Stomach (tissue), 9 donors: ENCODE measurements around the gene TLR5. TPM values are rescaled to one million over a fixed set of nuclear protein-coding genes. Genes with fewer than 3 reads are reported as not detected.

Source experiments
- DNase-seq, 2 donors: peaks; one replicate each; pipeline versions ENCODE4 v3.0.0 to v3.0.0-alpha.2; 2013 to 2019
- H3K27ac ChIP-seq, 5 donors: fragments of 200-600 bp in 4 of 5; sonication (generic) in 4 of 5; one replicate each; pipeline ENCODE4 v1.5.1; 2013 to 2019; ENCODE audit warnings: mild to moderate bottlenecking in 1 of 5, moderate library complexity in 1 of 5
- H3K27me3 ChIP-seq, 3 donors: fragments of 200-600 bp; sonication (generic); one replicate each; pipeline ENCODE4 v1.5.1; 2017 to 2019; ENCODE audit warnings: mixed run types in 1 of 3
- H3K36me3 ChIP-seq, 4 donors: fragments of 200-600 bp; sonication (generic); 1 replicate in 3 of 4; 2 replicates in 1 of 4; pipeline ENCODE4 v1.5.1; 2016 to 2019
- H3K4me1 ChIP-seq, 4 donors: fragments of 200-600 bp; sonication (generic); one replicate each; pipeline ENCODE4 v1.5.1; 2016 to 2019
- H3K4me3 ChIP-seq, 4 donors: fragments of 200-600 bp; sonication (generic) in 3 of 4; one replicate each; pipeline ENCODE4 v1.5.1; 2016 to 2019; ENCODE audit warnings: mild to moderate bottlenecking in 1 of 4
- H3K9me3 ChIP-seq, 4 donors: fragments of 200-600 bp; sonication (generic); one replicate each; pipeline ENCODE4 v1.5.1; 2016 to 2019
- CTCF ChIP-seq, 7 experiments: fragments of 450-650 bp in 4 of 7; fragments of 200-600 bp in 3 of 7; sonication (generic) in 3 of 7; IDR thresholded peaks; one replicate each; pipeline ENCODE4 v1.5.1; 2016 to 2019; ENCODE audit warnings: antibody characterized with exemption in 7 of 7, control low read depth in 2 of 7, mild to moderate bottlenecking in 1 of 7
- EP300 ChIP-seq: sonication (generic); formaldehyde crosslinking; IDR thresholded peaks from one replicate; pipeline ENCODE4 v1.6.1; 2017; ENCODE audit warnings: antibody characterized with exemption
- POLR2A ChIP-seq, 4 donors: fragments of 450-650 bp; IDR thresholded peaks; one replicate each; pipeline ENCODE4 v1.6.1; 2016; ENCODE audit warnings: antibody characterized with exemption in 4 of 4, control low read depth in 2 of 4, mild to moderate bottlenecking in 1 of 4, moderate library complexity in 1 of 4
- POLR2AphosphoS5 ChIP-seq, 3 donors: sonication (generic); formaldehyde crosslinking; IDR thresholded peaks; one replicate each; pipeline ENCODE4 v1.6.1; 2016; ENCODE audit warnings: antibody characterized with exemption in 3 of 3
- WGBS, 5 donors: extraction: QIAGEN DNeasy Blood & Tissue Kit in 3 of 5; methylation state at CpG; one replicate each; pipeline versions ENCODE4 v1.1.5 to v1.1.7; 2013 to 2018; 5-methylcytosine and 5-hydroxymethylcytosine counted together
- intact Hi-C: fragments of 100-400 bp; cut with DNase I; formaldehyde crosslinking; loops from one replicate; pipeline ENCODE4 v1.15.1; 2023; ENCODE audit warnings: low total_unique reads
- polyA plus RNA-seq, 3 donors: library from polyadenylated mRNA; stranded (reverse); fragments of 200-250 nt; gene quantifications; one replicate each; pipeline ENCODE4 v1.2.3, GENCODE V29; 2013
- total RNA-seq, 5 donors: library from RNA; depleted of rRNA; stranded (reverse); fragments of >200 nt; gene quantifications; one replicate each; pipeline versions ENCODE4 v1.1.0 to v1.2.3, GENCODE V29; 2014 to 2016
- donor health status: healthy with polysubstance abuse.
- donor health status: Bipolar disorder and iron deficiency.
- donor health status: healthy.

The TLR5 gene
- total and polyA plus RNA-seq, 8 donors, result 0.46 to 25.9 (median 4.0) TPM; not detected in 1

- no peaks in the 10 kb centered on the region for H3K36me3 ChIP-seq
- no peak overlapping the region for H3K4me3 ChIP-seq
- H3K27ac ChIP-seq, result no peak overlapping the region
- peaks cover 9 to 28% (median 21%) of the 10 kb centered on the region in 4 donors for H3K4me1 ChIP-seq
- H3K9me3 ChIP-seq, result no peaks in the 10 kb centered on the region
- no peak for DNase-seq
- intact Hi-C loops, result no loop called here
- H3K27me3 ChIP-seq, result no peaks in the 10 kb centered on the region
- TF ChIP-seq CTCF (IDR thresholded peaks at IDR 0.05) (no peak), POLR2AphosphoS5 (IDR thresholded peaks at IDR 0.05) (no peak), POLR2A (IDR thresholded peaks at IDR 0.05) (no peak), EP300 (no peak)
- WGBS, 5 donors, result 95 to 100% (median 99%) methylated on average over 2 of the region's 2 CpGs
Observed at GRCh38 chr1:223147409-223147808, 4.4 kb upstream of the TLR5 start.

- intact Hi-C loops, result no loop called here
- no peaks in the 10 kb centered on the region for H3K9me3 ChIP-seq
- 89 to 95% (median 94%) methylated on average over 2 of the region's 2 CpGs for WGBS, 5 donors
- no peaks in the 10 kb centered on the region for H3K27me3 ChIP-seq
- H3K27ac ChIP-seq, result no peak overlapping the region
- H3K4me3 ChIP-seq, result no peak overlapping the region
- TF ChIP-seq CTCF (IDR thresholded peaks at IDR 0.05) (no peak), EP300 (no peak), POLR2A (IDR thresholded peaks at IDR 0.05) (no peak)
- no peaks in the 10 kb centered on the region for H3K36me3 ChIP-seq
- no peak for DNase-seq
- peaks cover 9 to 29% (median 28%) of the 10 kb centered on the region in 4 donors for H3K4me1 ChIP-seq
Observed at GRCh38 chr1:223146745-223147144, 3.7 kb upstream of the TLR5 start.

- TF ChIP-seq POLR2A (IDR thresholded peaks at IDR 0.05) (no peak), POLR2AphosphoS5 (IDR thresholded peaks at IDR 0.05) (no peak), EP300 (no peak), CTCF (IDR thresholded peaks at IDR 0.05) (no peak)
- H3K4me3 ChIP-seq, result no peak overlapping the region
- DNase-seq, result no peak
- H3K27me3 ChIP-seq, result no peaks in the 10 kb centered on the region
- WGBS, 5 donors, result 88 to 93% (median 89%) methylated on average over 5 of the region's 5 CpGs
- H3K36me3 ChIP-seq, result no peaks in the 10 kb centered on the region
- intact Hi-C loops, result no loop called here
- H3K4me1 ChIP-seq, result peaks cover 9 to 46% (median 41%) of the 10 kb centered on the region in 4 donors
- H3K9me3 ChIP-seq, result no peaks in the 10 kb centered on the region
- no peak overlapping the region for H3K27ac ChIP-seq
Observed at GRCh38 chr1:223144914-223145313, 1.9 kb upstream of the TLR5 start.

- WGBS, 5 donors, result 52 to 85% (median 68%) methylated on average over 4 of the region's 4 CpGs
- no peak for TF ChIP-seq POLR2A (IDR thresholded peaks at IDR 0.05)
- TF ChIP-seq POLR2AphosphoS5 (IDR thresholded peaks at IDR 0.05), result no peak
- TF ChIP-seq CTCF (IDR thresholded peaks at IDR 0.05), result no peak
- TF ChIP-seq EP300, result no peak
Observed at GRCh38 chr1:223144431-223144830, 1.4 kb upstream of the TLR5 start.

More at GRCh38 chr1:223144431-223144830, 1.4 kb upstream of the TLR5 start:
- intact Hi-C loops, result no loop called here
- no peak for DNase-seq
- H3K27me3 ChIP-seq, result no peaks in the 10 kb centered on the region
- H3K4me1 ChIP-seq, result peaks cover 9 to 46% (median 41%) of the 10 kb centered on the region in 4 donors
- no peak overlapping the region for H3K4me3 ChIP-seq
- H3K27ac ChIP-seq, result peak overlapping the region in 1 of 5 donors; percentile 85
- H3K36me3 ChIP-seq, result no peaks in the 10 kb centered on the region
- H3K9me3 ChIP-seq, result no peaks in the 10 kb centered on the region
